GM06990 (cell line): ENCODE results near the gene ASGR1.

Experiments
- DNase-seq: peaks from one replicate; pipeline ENCODE4 v3.0.0-alpha.2; 2011; ENCODE audit not compliant: insufficient read length; ENCODE audit errors: extremely low read depth
- H3K27me3 ChIP-seq: replicated peaks from 2 replicates; pipeline ENCODE4 v1.6.0; 2011; ENCODE audit warnings: low read length; ENCODE audit not compliant: control insufficient read depth, insufficient read depth
- H3K36me3 ChIP-seq: 2 replicates; pipeline ENCODE4 v1.5.1; 2011; ENCODE audit warnings: low read length; ENCODE audit not compliant: control insufficient read depth, insufficient read depth
- H3K4me3 ChIP-seq: replicated peaks from 2 replicates; pipeline ENCODE4 v1.5.1; 2011; ENCODE audit warnings: low read depth, mild to moderate bottlenecking, control low read depth, low read length
- CTCF ChIP-seq: IDR thresholded peaks from 2 replicates; pipeline ENCODE4 v1.5.1; 2011; ENCODE audit warnings: low read length, control low read depth, mild to moderate bottlenecking, inconsistent platforms; ENCODE audit not compliant: insufficient read depth, poor library complexity, severe bottlenecking

The ASGR1 gene

DNA sequence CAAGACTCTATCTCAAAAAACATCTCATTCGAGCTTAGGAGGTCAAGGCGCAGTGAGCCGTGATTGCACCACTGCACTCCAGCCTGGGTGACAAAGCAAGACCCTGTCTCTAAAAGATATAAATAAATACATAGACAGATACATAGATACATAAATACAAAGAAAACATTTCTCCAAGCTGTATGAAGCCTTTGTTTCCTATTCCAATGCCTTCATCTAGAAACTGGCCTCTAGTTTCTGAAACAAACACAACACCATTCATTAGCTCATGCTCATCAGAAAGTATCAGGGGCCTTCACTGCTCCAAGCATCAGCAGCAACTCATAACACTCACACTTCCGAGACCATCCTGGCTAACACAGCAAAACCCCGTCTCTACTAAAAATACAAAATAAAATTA is 54.2 kb downstream of the ASGR1 start:
- H3K36me3 ChIP-seq: no peaks in the 10 kb centered on the region
- no peaks in the 10 kb centered on the region for H3K27me3 ChIP-seq
- TF ChIP-seq CTCF: no peak
- no peak for DNase-seq
- H3K4me3 ChIP-seq: no peak overlapping the region

DNA sequence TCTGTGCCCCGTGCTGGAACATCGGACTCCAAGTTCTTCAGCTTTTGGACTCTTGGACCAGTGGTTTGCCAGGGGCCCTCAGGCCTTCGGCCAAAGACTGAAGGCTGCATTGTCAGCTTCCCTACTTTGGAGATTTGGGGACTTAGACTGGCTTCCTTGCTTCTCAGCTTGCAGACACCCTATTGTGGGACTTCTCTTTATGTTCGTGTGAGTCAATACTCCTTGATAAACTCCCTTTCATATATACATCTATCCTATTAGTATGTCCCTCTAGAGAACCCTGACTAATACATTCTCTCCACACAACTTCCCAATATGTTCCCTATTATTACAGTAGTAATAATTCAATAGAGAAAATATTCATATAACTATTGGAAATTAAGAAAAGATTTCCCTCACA is 55.3 kb downstream of the ASGR1 start:
- DNase-seq: no peak
- Histone ChIP-seq H3K36me3 (no peaks in the 10 kb centered on the region), H3K4me3 (no peak overlapping the region), H3K27me3 (no peaks in the 10 kb centered on the region)
- no peak for TF ChIP-seq CTCF
